BLaER1 (cell line): ENCODE data around the gene RNF150.

Experiments used
- H3K27ac ChIP-seq: shearing (Covaris generic); formaldehyde crosslinking; 2 replicates; pipeline ENCODE4 v1.8.1; 2022
- H3K27me3 ChIP-seq: shearing (Covaris generic); formaldehyde crosslinking; 2 replicates; pipeline ENCODE4 v1.8.1; 2022
- H3K36me3 ChIP-seq: shearing (Covaris generic); formaldehyde crosslinking; 2 replicates; pipeline ENCODE4 v1.8.1; 2022
- H3K4me1 ChIP-seq: shearing (Covaris generic); formaldehyde crosslinking; 2 replicates; pipeline ENCODE4 v1.8.1; 2022
- H3K4me2 ChIP-seq: shearing (Covaris generic); formaldehyde crosslinking; 2 replicates; pipeline ENCODE4 v1.8.1; 2022
- H3K4me3 ChIP-seq: shearing (Covaris generic); formaldehyde crosslinking; 2 replicates; pipeline ENCODE4 v1.8.1; 2022
- H3K9ac ChIP-seq: shearing (Covaris generic); formaldehyde crosslinking; 2 replicates; pipeline ENCODE4 v1.8.1; 2022
- H3K9me3 ChIP-seq: shearing (Covaris generic); formaldehyde crosslinking; 2 replicates; pipeline ENCODE4 v1.8.1; 2022
- H4K20me1 ChIP-seq: shearing (Covaris generic); formaldehyde crosslinking; 2 replicates; pipeline ENCODE4 v1.8.1; 2022
- Cebpa-rat ChIP-seq: shearing (Covaris generic); IDR thresholded peaks from 2 replicates; pipeline ENCODE4 v1.8.1; 2022

RNF150 gene

DNA sequence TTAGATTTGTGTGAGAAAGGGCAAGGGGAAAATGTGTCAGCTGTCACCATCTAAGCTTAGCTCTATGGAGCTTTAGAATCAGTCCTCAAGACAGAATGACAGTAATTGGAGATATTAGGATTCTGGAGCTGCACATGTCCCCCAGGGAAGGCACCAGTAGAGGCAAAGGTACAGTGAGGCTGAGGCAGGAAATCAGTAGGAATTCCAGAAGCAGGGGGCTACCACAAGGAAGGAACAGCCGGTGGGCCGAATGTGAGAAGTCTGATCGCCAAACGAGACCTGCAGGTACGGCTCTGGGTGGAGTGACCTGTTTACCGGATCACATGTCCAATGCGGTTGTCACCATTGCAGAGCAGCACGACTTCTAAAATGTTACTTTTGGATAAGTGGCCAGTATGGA lies 52.6 kb downstream of the RNF150 start:
- no peak for TF ChIP-seq Cebpa-rat
- H3K27ac ChIP-seq = no peak overlapping the region
- H3K27me3 ChIP-seq = no peaks in the 10 kb centered on the region
- H3K4me2 ChIP-seq = no peak overlapping the region
- H3K9ac ChIP-seq = no peak overlapping the region
- H3K4me3 ChIP-seq = no peak overlapping the region
- peaks cover 10% of the 10 kb centered on the region for H3K9me3 ChIP-seq
- no peaks in the 10 kb centered on the region for H3K4me1 ChIP-seq
- H3K36me3 ChIP-seq = no peaks in the 10 kb centered on the region
- no peaks in the 10 kb centered on the region for H4K20me1 ChIP-seq

DNA sequence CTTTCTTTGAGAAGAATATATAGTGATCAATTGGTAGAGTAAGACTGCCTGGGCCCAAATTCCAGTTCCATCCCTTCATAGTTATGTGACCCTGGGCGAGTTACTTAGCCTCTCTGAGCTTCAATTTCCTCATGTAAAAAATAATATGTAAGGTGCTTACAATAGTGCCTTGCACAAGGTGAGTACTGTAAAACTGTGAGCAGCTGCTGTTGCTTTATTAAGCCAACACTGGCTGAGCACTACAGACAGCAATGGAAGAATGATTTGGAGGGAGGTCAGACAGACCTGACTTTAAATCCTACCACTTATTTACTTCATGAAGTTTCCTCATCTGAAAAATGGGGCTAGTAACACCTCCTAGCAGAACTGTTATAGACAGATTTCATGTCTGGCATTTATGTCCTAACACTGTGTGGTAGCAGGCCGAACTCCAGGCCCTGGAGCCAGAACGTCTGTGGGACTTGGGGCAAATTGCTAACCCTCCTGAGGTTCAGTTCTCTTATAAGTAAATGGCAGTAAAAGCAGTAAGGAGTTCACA lies 53.8 kb downstream of the RNF150 start:
- no peaks in the 10 kb centered on the region for H3K27me3 ChIP-seq
- no peaks in the 10 kb centered on the region for H4K20me1 ChIP-seq
- H3K9ac ChIP-seq = no peak overlapping the region
- no peaks in the 10 kb centered on the region for H3K4me1 ChIP-seq
- no peak overlapping the region for H3K4me3 ChIP-seq
- no peaks in the 10 kb centered on the region for H3K36me3 ChIP-seq
- no peak for TF ChIP-seq Cebpa-rat
- H3K9me3 ChIP-seq = no peaks in the 10 kb centered on the region
- H3K27ac ChIP-seq = no peak overlapping the region
- H3K4me2 ChIP-seq = no peak overlapping the region

DNA sequence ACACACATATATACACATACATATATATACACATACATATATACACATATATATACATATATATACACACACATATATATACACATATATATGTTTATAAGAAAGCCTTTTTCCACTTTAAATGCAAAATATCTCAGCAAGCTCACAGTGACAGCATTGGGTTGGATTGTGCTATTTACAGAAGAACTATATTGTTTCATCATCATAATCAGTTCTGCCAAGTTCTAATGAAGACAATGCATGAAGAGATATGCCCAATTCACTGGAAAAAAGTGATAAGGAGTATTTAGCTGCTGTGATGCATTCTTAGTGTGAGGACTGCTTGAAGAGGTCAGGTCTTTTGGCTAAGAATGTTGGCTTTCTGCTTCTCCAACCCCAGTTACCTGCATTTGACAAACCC lies 54.4 kb downstream of the RNF150 start:
- no peak overlapping the region for H3K4me3 ChIP-seq
- H3K27me3 ChIP-seq = no peaks in the 10 kb centered on the region
- H3K4me1 ChIP-seq = no peaks in the 10 kb centered on the region
- no peaks in the 10 kb centered on the region for H3K9me3 ChIP-seq
- H3K36me3 ChIP-seq = no peaks in the 10 kb centered on the region
- H4K20me1 ChIP-seq = no peaks in the 10 kb centered on the region
- H3K9ac ChIP-seq = no peak overlapping the region
- H3K4me2 ChIP-seq = no peak overlapping the region
- H3K27ac ChIP-seq = no peak overlapping the region
- no peak for TF ChIP-seq Cebpa-rat

DNA sequence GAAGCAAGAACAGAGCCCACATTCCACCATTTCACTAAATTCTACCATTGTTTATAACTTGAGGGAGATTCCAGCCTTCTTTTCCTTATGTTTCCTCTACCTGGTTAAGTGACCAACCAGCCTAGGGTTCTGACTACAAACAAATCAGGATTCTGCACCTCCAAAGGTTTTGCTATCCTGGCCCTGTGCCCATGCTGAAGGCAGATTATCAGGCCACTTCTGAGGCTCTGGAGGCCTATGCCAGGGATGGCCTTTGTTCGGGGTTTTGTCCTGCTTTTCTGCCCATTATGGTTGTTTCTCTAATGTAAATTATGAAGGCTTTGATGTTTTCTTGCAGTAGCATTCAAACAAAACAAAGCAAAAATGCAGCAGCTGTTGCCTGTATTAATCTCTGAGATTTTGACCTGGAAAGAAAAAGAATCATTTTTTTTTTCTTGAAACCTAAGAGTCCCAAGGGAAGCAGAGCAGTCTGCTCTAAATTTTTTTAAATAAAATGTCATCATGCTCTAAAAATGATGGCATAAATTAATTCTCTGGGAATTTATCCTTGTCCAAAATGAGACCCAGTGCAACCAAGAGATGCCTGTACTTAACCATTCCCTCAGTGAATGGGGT lies 55.6 kb downstream of the RNF150 start:
- Histone ChIP-seq H3K27me3 (no peaks in the 10 kb centered on the region), H3K9me3 (no peaks in the 10 kb centered on the region), H3K27ac (no peak overlapping the region), H3K36me3 (no peaks in the 10 kb centered on the region), H3K4me1 (no peaks in the 10 kb centered on the region), H3K4me2 (no peak overlapping the region), H4K20me1 (no peaks in the 10 kb centered on the region), H3K4me3 (no peak overlapping the region), H3K9ac (no peak overlapping the region)
- no peak for TF ChIP-seq Cebpa-rat

DNA sequence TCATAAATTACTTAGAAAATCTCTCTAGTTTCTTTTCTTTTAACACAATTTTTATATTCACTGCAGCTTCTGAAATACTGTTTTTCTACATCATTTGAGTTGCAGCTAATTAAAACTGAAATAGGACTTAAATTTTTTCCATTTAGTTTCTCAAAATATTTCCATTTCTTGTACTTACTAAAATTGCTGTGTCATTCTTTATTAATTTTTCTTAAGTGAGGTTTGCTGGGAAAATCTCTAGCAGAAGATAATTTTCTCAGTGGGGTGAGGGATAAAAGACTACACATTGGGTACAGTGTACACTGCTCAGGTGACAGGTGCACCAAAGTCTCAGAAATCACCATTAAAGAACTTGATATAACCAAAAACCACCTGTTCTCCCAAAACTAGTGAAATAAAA lies 57.7 kb downstream of the RNF150 start:
- H3K9ac ChIP-seq = no peak overlapping the region
- H3K4me2 ChIP-seq = no peak overlapping the region
- H3K4me1 ChIP-seq = no peaks in the 10 kb centered on the region
- H3K36me3 ChIP-seq = no peaks in the 10 kb centered on the region
- no peaks in the 10 kb centered on the region for H4K20me1 ChIP-seq
- H3K4me3 ChIP-seq = no peak overlapping the region
- no peak overlapping the region for H3K27ac ChIP-seq
- TF ChIP-seq Cebpa-rat = no peak
- no peaks in the 10 kb centered on the region for H3K27me3 ChIP-seq
- H3K9me3 ChIP-seq = no peaks in the 10 kb centered on the region

DNA sequence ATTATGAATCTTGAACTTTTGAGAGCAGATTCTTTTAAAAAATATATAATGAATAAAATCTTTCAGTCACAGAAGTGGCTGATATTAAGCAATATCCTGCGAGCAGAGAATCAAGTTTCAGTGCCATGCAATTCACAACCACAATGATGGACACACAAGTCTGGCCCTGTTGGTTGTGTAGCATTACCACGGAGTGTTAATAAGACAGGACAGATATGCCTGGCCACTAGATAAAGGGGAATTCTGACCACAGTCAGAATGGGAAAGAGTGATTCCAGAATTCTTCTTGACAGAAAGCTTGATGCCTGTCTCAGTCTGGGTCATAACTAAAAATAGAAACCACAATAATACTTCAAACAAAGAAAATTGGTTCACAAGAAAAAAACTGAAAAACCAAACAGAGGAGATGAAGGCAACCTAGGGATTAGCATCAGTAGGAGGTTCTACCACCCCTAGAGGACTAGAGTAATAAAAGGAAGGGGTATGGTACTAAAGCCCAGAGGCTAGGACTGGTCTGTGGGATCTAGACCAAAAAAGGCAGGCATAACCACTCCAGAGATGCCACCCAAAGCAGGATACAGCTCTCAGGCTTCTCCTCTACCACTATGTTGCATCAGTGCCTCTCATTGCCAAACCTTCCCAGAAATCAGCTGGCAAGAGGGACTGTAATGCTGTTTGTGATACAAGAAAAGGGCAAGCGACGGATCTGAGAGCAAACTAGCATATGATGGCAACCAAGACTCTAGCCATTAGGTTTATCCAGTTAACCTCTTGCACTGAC lies 59.0 kb downstream of the RNF150 start:
- no peak overlapping the region for H3K4me3 ChIP-seq
- H3K27me3 ChIP-seq = no peaks in the 10 kb centered on the region
- H3K9ac ChIP-seq = no peak overlapping the region

DNA sequence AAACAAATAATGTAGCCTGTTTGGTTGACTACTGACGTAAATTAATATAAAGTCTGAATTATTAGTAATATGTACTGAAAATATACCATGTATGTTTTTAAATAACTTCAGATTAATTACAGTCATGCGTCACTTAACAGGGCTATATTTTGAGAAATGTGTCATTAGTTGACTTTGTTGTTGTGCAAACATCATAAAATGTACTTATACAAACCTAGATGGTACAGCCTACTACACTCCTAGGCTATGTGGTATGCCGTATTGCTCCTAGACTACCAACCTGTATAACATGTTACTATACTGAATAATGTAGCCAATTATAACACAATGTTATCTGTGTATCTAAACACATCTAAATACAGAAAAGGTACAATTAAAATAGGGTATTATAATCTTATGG lies 66.6 kb downstream of the RNF150 start:
- Histone ChIP-seq H3K36me3 (no peaks in the 10 kb centered on the region), H3K9me3 (no peaks in the 10 kb centered on the region), H3K9ac (no peak overlapping the region), H3K27ac (no peak overlapping the region), H3K4me3 (no peak overlapping the region), H3K27me3 (no peaks in the 10 kb centered on the region), H4K20me1 (no peaks in the 10 kb centered on the region), H3K4me2 (no peak overlapping the region), H3K4me1 (no peaks in the 10 kb centered on the region)
- no peak for TF ChIP-seq Cebpa-rat

More for the DNA sequence above, 59.0 kb downstream of the RNF150 start:
- no peaks in the 10 kb centered on the region for H3K9me3 ChIP-seq
- no peaks in the 10 kb centered on the region for H3K36me3 ChIP-seq
- H4K20me1 ChIP-seq = no peaks in the 10 kb centered on the region
- H3K4me1 ChIP-seq = no peaks in the 10 kb centered on the region
- no peak for TF ChIP-seq Cebpa-rat
- no peak overlapping the region for H3K4me2 ChIP-seq
- no peak overlapping the region for H3K27ac ChIP-seq

DNA sequence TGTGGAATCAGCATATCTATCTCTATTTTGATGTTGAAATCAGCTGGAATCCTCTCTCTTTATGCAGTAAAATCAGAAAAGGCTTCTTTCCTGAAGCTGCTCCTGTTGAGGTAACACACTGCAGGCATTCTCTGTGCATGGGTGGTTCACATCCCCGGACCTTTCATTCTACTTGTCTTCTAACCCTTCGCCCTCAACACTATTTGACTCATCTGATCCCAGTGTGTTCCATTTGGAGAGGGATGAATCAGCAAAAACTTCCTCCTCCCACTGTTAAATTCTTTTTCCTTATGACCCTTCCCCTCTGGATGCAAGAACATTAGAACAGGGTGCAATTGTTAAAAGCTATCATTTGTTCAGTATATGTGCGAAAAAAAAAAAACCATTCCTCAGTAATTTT lies 67.4 kb downstream of the RNF150 start:
- H3K9ac ChIP-seq = no peak overlapping the region
- no peak overlapping the region for H3K4me3 ChIP-seq
- no peaks in the 10 kb centered on the region for H3K9me3 ChIP-seq
- H4K20me1 ChIP-seq = no peaks in the 10 kb centered on the region
- no peak overlapping the region for H3K4me2 ChIP-seq
- no peak for TF ChIP-seq Cebpa-rat
- no peaks in the 10 kb centered on the region for H3K36me3 ChIP-seq
- no peaks in the 10 kb centered on the region for H3K4me1 ChIP-seq
- no peaks in the 10 kb centered on the region for H3K27me3 ChIP-seq
- H3K27ac ChIP-seq = no peak overlapping the region

DNA sequence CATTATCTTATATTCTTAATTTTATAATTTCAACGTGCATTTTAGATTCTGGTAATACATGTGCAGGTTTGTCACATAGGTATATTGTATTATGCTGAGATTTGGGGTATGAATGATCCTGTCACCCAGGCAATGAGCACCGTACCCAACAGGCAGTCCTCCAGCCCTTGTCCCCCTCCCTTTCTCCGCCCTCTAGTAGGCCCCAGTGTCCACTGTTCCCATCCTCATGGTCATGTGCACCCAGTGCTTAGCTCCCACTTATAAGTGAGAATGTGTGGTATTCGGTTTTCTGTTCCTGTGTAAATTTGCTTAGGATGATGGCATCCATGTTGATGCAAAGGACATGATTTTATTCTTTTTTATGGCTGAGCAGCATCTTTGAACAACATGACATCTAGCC lies 70.6 kb downstream of the RNF150 start:
- H3K4me2 ChIP-seq = no peak overlapping the region
- no peak for TF ChIP-seq Cebpa-rat

More for the DNA sequence above, 70.6 kb downstream of the RNF150 start:
- Histone ChIP-seq H3K4me1 (no peaks in the 10 kb centered on the region), H3K36me3 (no peaks in the 10 kb centered on the region), H3K9ac (no peak overlapping the region), H3K4me3 (no peak overlapping the region), H3K27me3 (no peaks in the 10 kb centered on the region), H3K27ac (no peak overlapping the region), H3K9me3 (no peaks in the 10 kb centered on the region), H4K20me1 (no peaks in the 10 kb centered on the region)
